Thyroid gland (tissue), 4 donors: ENCODE results near the gene TSPAN33. TPM values are rescaled to one million over a fixed set of nuclear protein-coding genes. Genes with fewer than 3 reads are reported as not detected.
"Not testable (repeated sequence)": the region's sequence is repeated elsewhere in the genome, so short reads cannot be mapped to it uniquely, and the experiment has no call there.

Source experiments
- DNase-seq, 2 donors: peaks; one replicate each; pipeline ENCODE4 v3.0.0-alpha.2; 2019
- H3K27ac ChIP-seq, 3 donors: fragments of 200-600 bp; sonication (generic); 1 replicate in 2 of 3; 2 replicates in 1 of 3; pipeline ENCODE4 v1.5.1; 2016 to 2019; ENCODE audit warnings: mild to moderate bottlenecking in 1 of 3, moderate library complexity in 1 of 3
- H3K27me3 ChIP-seq: fragments of 200-600 bp; sonication (generic); one replicate; pipeline ENCODE4 v1.5.1; 2019
- H3K36me3 ChIP-seq, 2 donors: fragments of 200-600 bp; sonication (generic); one replicate each; pipeline ENCODE4 v1.5.1; 2016 to 2019
- H3K4me1 ChIP-seq, 2 donors: fragments of 200-600 bp; sonication (generic); one replicate each; pipeline ENCODE4 v1.5.1; 2017 to 2019
- H3K4me3 ChIP-seq, 3 donors: fragments of 200-600 bp; sonication (generic); replicated peaks in 1 of 3; 1 replicate in 2 of 3; 2 replicates in 1 of 3; pipeline ENCODE4 v1.5.1; 2016; ENCODE audit warnings: mild to moderate bottlenecking in 1 of 3
- H3K9me3 ChIP-seq: fragments of 200-600 bp; sonication (generic); one replicate; pipeline ENCODE4 v1.5.1; 2017
- CTCF ChIP-seq, 6 experiments: fragments of 200-600 bp in 3 of 6; fragments of 450-650 bp in 3 of 6; sonication (generic) in 3 of 6; IDR thresholded peaks; one replicate each; pipeline ENCODE4 v1.5.1; 2016 to 2019; ENCODE audit warnings: antibody characterized with exemption in 6 of 6, mild to moderate bottlenecking in 2 of 6, inconsistent platforms in 1 of 6, moderate library complexity in 1 of 6
- POLR2A ChIP-seq, 2 donors: fragments of 450-650 bp; IDR thresholded peaks; one replicate each; pipeline ENCODE4 v1.6.1; 2017; ENCODE audit warnings: antibody characterized with exemption in 2 of 2, mild to moderate bottlenecking in 2 of 2, moderate library complexity in 1 of 2
- WGBS, 2 donors: methylation state at CpG; one replicate each; pipeline ENCODE4 v1.1.5; 2017; 5-methylcytosine and 5-hydroxymethylcytosine counted together
- intact Hi-C: fragments of 100-400 bp; cut with DNase I; formaldehyde crosslinking; loops from one replicate; pipeline ENCODE4 v1.15.1; 2023
- small RNA-seq: library from RNA; depleted of rRNA; stranded (forward); fragments of <200 nt; gene quantifications from one replicate; pipeline ENCODE3, GENCODE V24; 2016
- total RNA-seq, 4 donors: library from RNA; depleted of rRNA; stranded (reverse); fragments of >200 nt; gene quantifications; one replicate each; pipeline ENCODE4 v1.2.3, GENCODE V29; 2016

TSPAN33 gene
- total RNA-seq, 4 donors from 2014 or later = 5.0 to 20.4 (median 10.4) TPM

GRCh38 chr7:129218514-129219062, 74.1 kb downstream of the TSPAN33 start:
- DNase-seq = peak; percentile 88 to 90
- 18 to 19% methylated on average over 8 to 9 of the region's 9 CpGs for WGBS, 2 donors
- Histone ChIP-seq H3K4me1 (peaks cover 0 to 6% of the 10 kb centered on the region in 2 donors), H3K27ac (no peak overlapping the region), H3K9me3 (no peaks in the 10 kb centered on the region), H3K4me3 (no peak overlapping the region), H3K36me3 (no peaks in the 10 kb centered on the region), H3K27me3 (no peaks in the 10 kb centered on the region)
- intact Hi-C loops = loop anchor here (2.0 to 5.0 kb wide), 2 partner anchors 54 to 78 kb away; no protein-coding TSS in a partner anchor
- TF ChIP-seq CTCF (IDR thresholded peaks at IDR 0.05) (peak; percentile 82 to 97 (median 92)), POLR2A (IDR thresholded peaks at IDR 0.05) (no peak)

- H3K27me3 ChIP-seq, DNase-seq, H3K4me3 ChIP-seq, H3K9me3 ChIP-seq, H3K27ac ChIP-seq, H3K36me3 ChIP-seq: not testable (repeated sequence)
- WGBS, 2 donors = 87 to 96% methylated on average over 4 of the region's 4 CpGs
- H3K4me1 ChIP-seq = peaks cover 4 to 12% of the 10 kb centered on the region in 2 donors
- intact Hi-C loops = loop anchor here (2.0 to 5.0 kb wide), 2 partner anchors 53 to 78 kb away; no protein-coding TSS in a partner anchor
Observed at GRCh38 chr7:129219166-129219565, 74.7 kb downstream of the TSPAN33 start.

Small RNA genes lying within 50 kb of the gene (small RNA-seq; reads per million reads assigned to genes)
- not detected for gene RNY1P11

Other genes with a start within 250 kb of the TSPAN33 start
- gene KCP, start 234.0 kb upstream of the TSPAN33 start, total RNA-seq = under 1 TPM; 0.27 to 0.93 (median 0.61) TPM
- gene IRF5, start 206.8 kb upstream of the TSPAN33 start, total RNA-seq = 1 to 10 TPM; 3.7 to 6.0 (median 4.9) TPM
- 10 to 100 TPM; 46.1 to 56.2 (median 51.8) TPM for gene TNPO3, start 89.6 kb upstream of the TSPAN33 start, total RNA-seq
- 10 to 100 TPM; 10.5 to 17.4 (median 14.7) TPM for gene SMO, start 43.9 kb downstream of the TSPAN33 start, total RNA-seq
- gene AHCYL2, start 80.3 kb downstream of the TSPAN33 start, total RNA-seq = 100 to 1,000 TPM in 2 of 4 donors, 10 to 100 TPM in 2; 83.2 to 149 (median 101) TPM